SK-N-SH treated with all-trans-retinoic acid at 6 μM for 48 hours (cell line): ENCODE data around the gene MAP4K4.

ENCODE experiments used
- ARNTL ChIP-seq: fragments of 450-650 bp; formaldehyde crosslinking; IDR thresholded peaks from 2 replicates; pipeline ENCODE4 v1.5.0; 2020; ENCODE audit warnings: low read depth, mild to moderate bottlenecking, moderate library complexity, borderline replicate concordance
- SNAI2 ChIP-seq: fragments of 250-450 bp; sonication (Bioruptor Pico); IDR thresholded peaks from 2 replicates; pipeline ENCODE4 v1.5.0; 2020; ENCODE audit warnings: mild to moderate bottlenecking, moderate library complexity
- ZFP30 ChIP-seq: fragments of 450-650 bp; formaldehyde crosslinking; IDR thresholded peaks from 2 replicates; pipeline ENCODE4 v1.5.0; 2022; ENCODE audit warnings: mild to moderate bottlenecking, moderate library complexity
- ZNF565 ChIP-seq: fragments of 450-650 bp; formaldehyde crosslinking; conservative IDR thresholded peaks from 2 replicates; pipeline ENCODE4 v1.5.0; 2020; ENCODE audit warnings: low read depth, mild to moderate bottlenecking, moderate library complexity
- ZNF8 ChIP-seq: fragments of 450-650 bp; formaldehyde crosslinking; IDR thresholded peaks from 2 replicates; pipeline ENCODE4 v1.5.0; 2020; ENCODE audit warnings: mild to moderate bottlenecking, moderate library complexity
- TF ChIP-seq, protein P1 (sequence below): fragments of 250-450 bp; sonication (Bioruptor Pico); IDR thresholded peaks from 2 replicates; pipeline ENCODE4 v1.8.0; 2020; ENCODE audit warnings: mild to moderate bottlenecking, moderate library complexity, borderline replicate concordance
- TF ChIP-seq, protein P2 (sequence below): fragments of 250-450 bp; sonication (Bioruptor Pico); IDR thresholded peaks from 2 replicates; pipeline ENCODE4 v1.5.1; 2020; ENCODE audit warnings: low read depth, mild to moderate bottlenecking, moderate library complexity

DNA sequence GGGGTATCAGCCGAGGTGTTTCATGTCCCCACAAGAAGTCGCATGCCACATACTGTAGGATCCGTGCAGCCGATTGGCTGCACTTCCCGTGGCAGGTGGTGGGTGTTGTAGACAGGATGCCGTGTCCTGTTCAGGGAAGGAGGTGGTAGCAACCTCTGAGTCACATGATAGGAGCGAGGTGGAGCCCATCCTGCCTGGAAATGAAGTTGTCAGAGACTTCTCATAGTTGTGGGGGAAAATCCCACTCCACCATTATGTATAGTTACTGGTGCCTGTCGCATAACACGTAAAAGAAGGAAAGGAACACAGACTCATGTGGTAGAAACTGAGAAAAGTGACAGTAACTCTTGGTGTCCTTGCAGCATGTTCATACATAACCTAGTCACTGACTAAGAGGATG is 202.9 kb downstream of the MAP4K4 start:
- no peak for TF ChIP-seq ZFP30
- TF ChIP-seq SNAI2 (CRISPR knock-in tag) = no peak
- TF ChIP-seq, protein P1, sequence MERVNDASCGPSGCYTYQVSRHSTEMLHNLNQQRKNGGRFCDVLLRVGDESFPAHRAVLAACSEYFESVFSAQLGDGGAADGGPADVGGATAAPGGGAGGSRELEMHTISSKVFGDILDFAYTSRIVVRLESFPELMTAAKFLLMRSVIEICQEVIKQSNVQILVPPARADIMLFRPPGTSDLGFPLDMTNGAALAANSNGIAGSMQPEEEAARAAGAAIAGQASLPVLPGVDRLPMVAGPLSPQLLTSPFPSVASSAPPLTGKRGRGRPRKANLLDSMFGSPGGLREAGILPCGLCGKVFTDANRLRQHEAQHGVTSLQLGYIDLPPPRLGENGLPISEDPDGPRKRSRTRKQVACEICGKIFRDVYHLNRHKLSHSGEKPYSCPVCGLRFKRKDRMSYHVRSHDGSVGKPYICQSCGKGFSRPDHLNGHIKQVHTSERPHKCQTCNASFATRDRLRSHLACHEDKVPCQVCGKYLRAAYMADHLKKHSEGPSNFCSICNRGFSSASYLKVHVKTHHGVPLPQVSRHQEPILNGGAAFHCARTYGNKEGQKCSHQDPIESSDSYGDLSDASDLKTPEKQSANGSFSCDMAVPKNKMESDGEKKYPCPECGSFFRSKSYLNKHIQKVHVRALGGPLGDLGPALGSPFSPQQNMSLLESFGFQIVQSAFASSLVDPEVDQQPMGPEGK (CRISPR knock-in tag) = no peak
- TF ChIP-seq ZNF8 = no peak
- TF ChIP-seq ZNF565 (CRISPR knock-in tag) = no peak
- TF ChIP-seq ARNTL (CRISPR knock-in tag) = no peak
- TF ChIP-seq, protein P2, sequence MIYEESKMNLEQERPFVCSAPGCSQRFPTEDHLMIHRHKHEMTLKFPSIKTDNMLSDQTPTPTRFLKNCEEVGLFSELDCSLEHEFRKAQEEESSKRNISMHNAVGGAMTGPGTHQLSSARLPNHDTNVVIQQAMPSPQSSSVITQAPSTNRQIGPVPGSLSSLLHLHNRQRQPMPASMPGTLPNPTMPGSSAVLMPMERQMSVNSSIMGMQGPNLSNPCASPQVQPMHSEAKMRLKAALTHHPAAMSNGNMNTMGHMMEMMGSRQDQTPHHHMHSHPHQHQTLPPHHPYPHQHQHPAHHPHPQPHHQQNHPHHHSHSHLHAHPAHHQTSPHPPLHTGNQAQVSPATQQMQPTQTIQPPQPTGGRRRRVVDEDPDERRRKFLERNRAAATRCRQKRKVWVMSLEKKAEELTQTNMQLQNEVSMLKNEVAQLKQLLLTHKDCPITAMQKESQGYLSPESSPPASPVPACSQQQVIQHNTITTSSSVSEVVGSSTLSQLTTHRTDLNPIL = no peak
